GM19193 (cell line): ENCODE results near the gene CILP2.

Experiments used
- POLR2A ChIP-seq: IDR thresholded peaks from 4 replicates; pipeline ENCODE4 v1.6.1; 2011; ENCODE audit not compliant: insufficient read depth, insufficient read length; ENCODE audit errors: extremely low read depth

Gene CILP2

GRCh38 chr19:19541616-19542015, 3.6 kb downstream of the CILP2 start:
- TF ChIP-seq POLR2A = no peak

DNA sequence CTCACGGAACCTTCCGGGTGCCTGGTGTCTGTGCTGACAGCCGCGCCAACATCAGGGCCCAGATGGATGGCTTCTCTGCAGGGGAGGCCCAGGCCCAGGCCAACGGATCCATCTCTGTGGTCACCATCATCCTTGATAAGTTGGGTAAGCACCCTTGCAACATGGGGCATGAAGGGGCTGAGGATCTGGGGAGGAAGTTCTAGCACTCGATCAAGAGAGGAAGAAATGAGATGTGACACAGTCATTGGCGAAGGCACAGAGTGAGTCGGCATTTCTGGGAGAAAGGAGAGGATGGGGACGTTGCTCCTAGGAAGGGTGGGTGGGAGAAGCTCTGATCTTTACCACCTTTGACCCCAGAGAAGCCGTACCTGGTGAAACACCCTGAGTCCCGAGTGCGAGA, 4.4 kb downstream of the CILP2 start:
- no peak for TF ChIP-seq POLR2A

- TF ChIP-seq POLR2A = no peak
Observed at GRCh38 chr19:19543101-19543500, 5.0 kb downstream of the CILP2 start.

DNA sequence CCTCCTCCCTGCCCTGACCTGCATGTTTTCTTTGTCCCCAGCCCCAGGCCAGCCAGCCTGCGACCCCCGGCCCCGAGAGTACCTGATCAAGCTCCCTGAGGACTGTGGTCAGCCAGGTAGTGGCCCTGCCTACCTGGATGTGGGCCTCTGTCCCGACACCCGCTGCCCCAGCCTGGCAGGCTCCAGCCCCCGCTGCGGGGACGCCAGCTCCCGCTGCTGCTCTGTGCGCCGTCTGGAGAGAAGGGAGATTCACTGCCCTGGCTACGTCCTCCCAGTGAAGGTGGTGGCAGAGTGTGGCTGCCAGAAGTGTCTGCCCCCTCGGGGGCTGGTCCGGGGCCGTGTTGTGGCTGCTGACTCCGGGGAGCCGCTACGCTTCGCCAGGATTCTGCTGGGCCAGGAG, 5.6 kb downstream of the CILP2 start:
- TF ChIP-seq POLR2A = no peak

GRCh38 chr19:19544257-19544953, 6.3 kb downstream of the CILP2 start:
- TF ChIP-seq POLR2A = no peak

GRCh38 chr19:19544954-19545591, 7.0 kb downstream of the CILP2 start:
- no peak for TF ChIP-seq POLR2A

DNA sequence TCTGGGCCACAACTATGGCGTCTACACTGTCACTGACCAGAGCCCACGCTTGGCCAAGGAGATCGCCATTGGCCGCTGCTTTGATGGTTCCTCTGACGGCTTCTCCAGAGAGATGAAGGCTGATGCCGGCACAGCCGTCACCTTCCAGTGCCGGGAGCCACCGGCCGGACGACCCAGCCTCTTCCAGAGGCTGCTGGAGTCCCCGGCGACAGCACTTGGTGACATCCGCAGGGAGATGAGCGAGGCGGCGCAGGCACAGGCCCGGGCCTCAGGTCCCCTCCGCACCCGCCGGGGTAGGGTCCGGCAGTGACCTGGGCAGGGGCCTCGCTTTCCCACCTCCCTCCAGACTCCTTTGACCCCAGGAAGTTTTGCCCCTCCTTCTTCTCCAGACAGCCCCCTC, 7.6 kb downstream of the CILP2 start:
- no peak for TF ChIP-seq POLR2A

- no peak for TF ChIP-seq POLR2A
Observed at GRCh38 chr19:19546751-19547162, 8.7 kb downstream of the CILP2 start.

DNA sequence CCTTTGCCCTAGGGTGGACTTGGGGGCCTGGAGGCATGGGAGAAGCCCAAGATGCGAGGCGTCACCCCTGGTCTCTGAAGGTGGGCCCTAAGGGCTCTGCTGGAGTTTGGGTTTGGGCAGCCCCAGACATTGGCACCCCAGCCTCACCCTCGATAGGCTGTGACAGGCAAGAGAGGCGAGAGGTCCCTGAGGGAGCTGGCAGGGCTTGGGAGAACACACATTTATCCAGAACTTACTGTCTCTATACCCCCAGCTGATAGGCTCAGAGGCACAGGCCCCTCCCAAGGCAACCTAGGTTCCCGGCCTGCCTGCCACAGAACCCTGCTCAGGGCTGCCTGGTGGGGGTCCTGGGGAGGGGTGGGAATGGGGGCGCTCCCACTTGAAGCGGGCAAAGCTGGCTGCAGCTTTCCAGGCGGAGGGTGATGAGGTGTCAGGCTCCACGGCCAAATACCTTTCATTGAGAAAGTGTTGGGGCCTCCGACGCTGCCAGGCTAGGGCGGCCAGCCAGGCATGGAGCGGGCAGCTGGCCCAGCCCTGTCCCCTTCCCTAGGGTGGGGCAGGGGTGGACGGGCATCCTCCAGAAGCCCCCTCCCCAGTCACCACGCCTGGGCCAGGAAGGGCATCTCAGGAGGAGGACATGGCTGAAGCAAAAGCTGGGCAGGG, 9.7 kb downstream of the CILP2 start:
- TF ChIP-seq POLR2A = no peak

DNA sequence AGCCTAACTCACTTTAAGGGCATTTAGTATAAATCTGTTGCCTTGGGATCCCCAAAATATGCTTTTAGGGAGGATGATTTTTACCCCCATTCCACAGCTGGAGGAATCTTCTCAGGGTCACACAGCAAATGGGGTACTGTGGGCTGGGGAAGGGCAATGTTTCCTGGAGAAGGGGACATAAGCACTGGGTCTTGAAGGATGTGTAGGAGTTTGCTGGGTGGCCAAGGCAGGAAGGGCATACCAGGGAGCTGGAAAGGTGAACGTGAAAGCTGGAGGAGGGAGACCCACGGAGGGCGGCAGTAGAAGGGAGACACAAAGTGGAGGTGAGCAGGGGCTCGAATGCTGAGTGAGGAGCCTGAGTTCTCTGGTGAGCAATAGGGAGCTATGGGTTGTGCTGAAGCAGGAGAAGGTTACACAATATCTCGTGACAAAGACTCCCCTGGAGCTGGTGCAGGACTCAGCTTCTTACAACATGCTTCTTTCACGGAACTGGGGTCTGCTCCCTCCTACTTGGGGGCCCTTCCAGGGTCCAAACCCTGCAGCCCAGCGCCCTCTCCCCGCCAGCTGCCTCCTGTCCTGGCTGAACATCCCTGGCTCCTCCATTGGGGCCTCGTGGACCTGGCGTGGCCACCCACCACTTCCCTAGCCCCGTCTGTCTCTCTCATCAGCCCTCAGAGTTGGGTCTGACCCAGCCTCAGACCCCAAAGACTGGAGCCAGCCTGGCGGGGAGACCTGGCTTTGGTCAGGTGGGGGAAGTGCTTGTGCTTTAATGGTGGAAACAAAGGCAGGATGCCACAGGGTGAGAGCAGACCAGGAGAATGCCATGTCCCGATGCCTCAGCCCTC, 11.1 kb downstream of the CILP2 start:
- no peak for TF ChIP-seq POLR2A

- TF ChIP-seq POLR2A = no peak
Observed at GRCh38 chr19:19549804-19550464, 11.9 kb downstream of the CILP2 start.

DNA sequence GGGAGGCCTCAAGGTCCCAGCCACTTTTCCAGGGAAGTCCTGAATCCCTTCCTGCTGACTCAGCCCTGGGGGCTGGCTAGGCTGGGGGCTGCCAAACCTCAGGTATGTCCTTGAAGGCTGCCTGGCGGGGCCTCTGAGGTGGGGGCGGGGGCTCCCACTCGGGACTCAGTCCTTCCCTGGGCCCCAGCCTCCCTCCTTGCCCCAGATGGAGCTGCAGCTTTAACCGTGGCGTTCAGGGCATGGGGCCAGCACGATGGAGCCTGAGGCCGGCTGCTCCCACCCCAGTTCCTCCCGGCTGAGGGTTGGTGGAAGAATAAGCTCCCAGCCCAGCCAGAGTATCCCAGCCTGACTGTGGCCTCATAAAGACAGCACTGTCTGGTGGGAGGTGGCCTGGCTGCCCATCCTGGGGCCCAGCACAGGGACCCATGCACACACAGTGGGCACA, 12.4 kb downstream of the CILP2 start:
- no peak for TF ChIP-seq POLR2A

DNA sequence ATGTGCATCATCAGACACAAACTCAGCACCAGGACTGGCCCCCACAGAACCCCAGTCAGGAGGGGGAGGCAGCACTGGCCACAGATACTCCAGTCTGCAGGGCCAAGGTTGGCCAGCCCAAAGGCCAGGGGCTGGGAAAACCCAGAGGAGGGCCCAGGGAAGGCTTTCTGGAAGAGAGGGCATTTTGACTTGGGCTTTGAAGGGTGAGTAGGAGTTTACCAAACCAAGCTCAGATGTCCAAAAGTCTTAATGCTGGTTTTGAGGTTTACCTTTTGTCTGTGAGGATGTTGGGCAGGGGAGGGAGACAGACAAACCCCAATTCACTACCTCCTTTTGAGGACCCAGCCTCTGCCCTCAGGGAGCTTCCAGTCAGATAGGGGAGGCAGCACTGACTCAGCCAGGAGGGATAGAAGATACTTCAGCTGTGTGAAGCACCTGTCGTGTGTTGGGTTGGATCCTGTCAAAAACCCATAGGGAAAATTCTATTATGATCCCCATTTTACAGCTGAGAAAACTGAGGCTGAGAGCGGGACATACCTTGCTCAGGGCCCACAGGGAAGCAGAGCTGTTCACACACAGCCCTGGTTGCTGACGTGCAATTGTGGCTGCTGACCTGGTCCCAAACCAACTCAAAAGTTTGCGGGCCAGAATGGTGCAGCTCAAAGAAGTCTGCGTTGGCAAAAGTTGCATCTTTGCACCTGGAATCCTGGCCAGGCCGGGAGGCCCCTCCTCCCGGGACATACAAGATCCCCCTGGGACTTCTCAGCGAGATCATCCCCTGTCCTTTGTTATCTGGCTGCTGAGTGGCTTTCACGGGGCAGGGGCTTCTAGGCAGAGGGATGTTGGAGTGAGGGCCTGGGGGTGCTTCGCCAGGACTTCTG, 13.1 kb downstream of the CILP2 start:
- TF ChIP-seq POLR2A = no peak

DNA sequence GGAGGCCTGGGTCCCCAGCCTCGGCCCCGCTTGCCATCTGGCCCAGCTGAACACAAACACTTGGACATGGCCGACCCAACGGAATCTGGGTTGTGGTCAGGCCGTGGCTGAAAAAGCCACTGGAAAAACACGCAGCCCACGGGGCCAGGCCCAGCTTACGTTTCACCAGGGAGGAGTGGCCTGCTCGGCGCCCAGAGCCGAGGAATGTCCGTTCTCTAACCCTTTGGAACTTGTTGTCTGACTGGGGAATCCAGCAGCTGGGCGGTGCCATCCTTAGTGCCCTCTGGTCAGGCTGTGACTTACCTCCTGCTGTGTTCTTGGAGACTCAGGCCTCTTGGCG, 13.8 kb downstream of the CILP2 start:
- no peak for TF ChIP-seq POLR2A

DNA sequence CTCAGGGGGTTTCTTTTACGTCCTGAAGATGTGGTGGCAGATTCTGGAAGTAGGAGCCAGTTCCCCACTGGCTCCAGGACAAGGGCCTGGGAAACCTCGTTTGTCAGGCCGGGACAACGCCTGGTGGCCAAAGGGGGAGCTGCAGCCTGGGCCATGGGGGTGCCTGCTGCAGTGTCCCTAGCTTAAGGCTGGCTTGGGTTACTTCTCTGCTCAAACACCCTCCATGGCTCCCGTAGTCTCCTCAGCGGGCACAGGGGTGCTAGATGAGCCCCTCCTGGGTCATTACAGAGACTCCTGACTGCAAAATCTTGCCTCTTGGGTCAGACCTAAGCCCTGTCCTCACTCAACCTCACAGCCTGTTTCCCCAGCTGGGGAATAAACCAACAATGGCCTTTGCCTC, 14.7 kb downstream of the CILP2 start:
- TF ChIP-seq POLR2A = no peak

DNA sequence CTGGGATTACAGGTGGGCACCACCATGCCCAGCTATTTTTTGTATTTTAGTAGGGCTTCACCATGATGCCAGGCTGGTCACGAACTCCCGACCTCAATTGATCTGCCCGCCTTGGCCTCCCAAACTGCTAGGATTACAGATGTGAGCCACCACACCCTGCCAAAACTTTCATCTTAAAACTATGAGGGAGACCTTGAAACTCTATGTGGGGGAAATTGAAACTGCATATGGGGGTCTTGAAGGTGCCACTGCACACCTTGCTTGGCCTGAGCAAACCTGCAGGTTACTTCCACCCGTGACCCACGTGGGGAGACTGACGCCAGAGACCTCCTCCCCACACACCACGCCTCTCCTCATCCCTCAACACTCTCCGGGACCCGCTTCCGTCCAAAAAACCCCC, 15.6 kb downstream of the CILP2 start:
- no peak for TF ChIP-seq POLR2A
